GM10847 (cell line): Measurements from ENCODE around the gene RND3.

Experiments used
- POLR2A ChIP-seq: IDR thresholded peaks from 2 replicates; pipeline ENCODE4 v1.6.1; 2011; ENCODE audit not compliant: insufficient read length; ENCODE audit errors: extremely low read depth

Gene RND3

DNA sequence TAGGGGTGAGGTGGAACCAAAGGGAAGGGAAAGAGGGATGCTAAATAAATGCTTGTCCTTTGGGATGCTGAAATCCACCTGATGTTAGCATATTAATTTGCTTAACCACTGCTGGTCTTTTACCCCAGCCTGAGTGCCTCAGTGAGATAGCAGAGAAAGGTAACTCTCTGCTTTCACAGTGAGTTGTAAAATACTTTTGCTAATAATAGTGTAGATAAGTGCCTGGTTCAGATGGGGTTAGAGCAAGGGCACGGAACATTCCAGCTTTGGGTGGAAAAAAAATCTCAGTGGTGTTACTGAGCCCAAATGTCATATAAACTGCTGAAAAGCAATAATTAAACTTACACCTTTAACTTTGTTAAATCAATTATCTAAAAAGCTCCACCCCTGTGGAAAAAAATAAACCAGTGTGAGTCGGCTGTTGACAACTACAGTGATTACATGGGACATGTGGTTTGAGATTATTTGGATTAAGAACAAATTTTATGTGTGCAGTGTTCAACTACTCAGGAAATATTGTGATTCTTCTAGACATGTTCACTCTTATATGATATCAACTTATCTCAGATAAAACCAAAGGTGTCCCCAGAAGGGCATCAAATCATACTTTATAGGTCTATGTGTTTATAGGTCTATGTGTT, 21.1 kb upstream of the RND3 start:
- TF ChIP-seq POLR2A: no peak

DNA sequence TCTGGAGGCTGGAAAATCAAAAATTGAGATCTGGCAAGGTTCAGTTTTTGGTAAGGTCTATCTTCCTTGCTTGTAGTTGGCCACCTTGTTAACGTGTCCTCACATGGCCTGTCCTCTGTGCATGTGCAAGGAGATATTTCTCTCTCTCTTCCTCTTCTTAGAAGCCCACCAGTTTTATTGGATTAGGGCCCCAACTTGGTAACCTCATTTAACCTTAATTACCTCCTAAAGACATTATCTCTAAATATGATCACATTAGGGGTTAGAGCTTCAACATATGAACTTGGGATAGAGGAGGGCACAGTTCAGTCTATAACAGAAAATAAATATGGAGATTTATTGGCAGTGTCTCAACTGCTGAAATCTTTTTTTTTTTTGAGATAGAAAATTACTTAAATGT, 19.6 kb upstream of the RND3 start:
- no peak for TF ChIP-seq POLR2A

DNA sequence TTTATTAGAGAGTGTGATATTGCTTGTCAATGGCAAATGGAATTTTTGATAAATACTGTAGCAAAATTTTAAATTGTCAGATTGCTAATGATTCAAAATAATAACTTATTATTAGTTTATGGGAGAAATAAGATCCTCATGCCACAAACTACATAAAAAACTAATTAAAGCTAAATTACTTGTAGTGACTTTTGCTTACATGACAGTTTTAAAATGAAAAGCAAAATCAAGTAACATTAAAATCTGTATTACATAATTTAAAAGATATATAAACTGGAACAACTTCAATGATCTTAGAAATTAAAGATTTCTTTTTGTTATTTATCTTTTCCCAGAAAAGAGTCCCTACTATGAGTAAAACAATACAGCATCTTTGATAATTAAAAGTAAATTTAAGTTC, 17.7 kb upstream of the RND3 start:
- no peak for TF ChIP-seq POLR2A

DNA sequence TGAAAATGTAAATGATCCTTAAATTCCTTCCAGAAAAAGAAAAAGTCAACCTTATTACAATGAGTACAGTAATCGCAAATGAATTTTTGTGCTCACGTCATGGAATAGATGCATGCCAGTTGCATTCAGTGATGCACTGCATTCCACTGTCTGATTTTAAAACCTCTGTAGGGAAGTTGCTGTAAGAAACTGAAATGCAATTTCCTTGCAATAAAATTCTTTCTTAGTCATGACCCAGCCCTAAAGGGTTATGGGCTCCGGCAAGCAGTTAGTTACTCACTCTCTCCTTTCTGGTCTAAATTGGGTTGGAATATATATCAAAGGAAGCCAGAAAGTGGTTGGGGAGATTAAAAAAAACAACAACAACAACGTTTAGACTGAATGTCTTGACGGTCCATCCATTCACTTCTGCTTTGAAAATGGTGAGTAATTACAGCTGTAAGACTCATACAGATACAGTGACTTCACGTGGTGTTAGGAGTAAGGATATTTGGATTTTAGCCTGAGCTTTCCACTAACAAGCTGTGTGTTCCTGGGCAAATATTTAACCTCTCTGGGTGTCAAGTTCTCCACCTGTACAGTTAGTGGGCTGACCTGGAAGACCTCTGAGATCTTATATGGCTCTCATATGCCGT, 8.6 kb upstream of the RND3 start:
- TF ChIP-seq POLR2A: no peak

DNA sequence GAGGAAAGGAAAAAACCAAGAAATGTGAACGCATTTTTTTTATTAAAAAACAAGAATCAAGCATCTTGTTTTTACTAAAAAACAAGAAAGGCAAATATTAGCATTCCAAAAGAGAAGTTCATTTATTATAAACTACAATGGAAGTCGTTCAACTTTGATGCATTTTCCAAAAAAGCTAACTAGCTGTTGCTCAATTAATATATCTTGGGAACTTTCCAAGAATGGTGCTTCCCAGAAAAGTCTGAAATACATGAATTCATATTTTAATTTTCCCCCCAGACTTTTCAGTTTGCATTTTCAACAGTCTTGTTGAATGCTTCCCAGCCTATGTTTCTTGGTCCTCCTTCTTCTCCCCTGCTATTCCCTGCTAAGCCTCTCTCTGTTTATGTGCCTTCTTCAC, 7.5 kb upstream of the RND3 start:
- no peak for TF ChIP-seq POLR2A

DNA sequence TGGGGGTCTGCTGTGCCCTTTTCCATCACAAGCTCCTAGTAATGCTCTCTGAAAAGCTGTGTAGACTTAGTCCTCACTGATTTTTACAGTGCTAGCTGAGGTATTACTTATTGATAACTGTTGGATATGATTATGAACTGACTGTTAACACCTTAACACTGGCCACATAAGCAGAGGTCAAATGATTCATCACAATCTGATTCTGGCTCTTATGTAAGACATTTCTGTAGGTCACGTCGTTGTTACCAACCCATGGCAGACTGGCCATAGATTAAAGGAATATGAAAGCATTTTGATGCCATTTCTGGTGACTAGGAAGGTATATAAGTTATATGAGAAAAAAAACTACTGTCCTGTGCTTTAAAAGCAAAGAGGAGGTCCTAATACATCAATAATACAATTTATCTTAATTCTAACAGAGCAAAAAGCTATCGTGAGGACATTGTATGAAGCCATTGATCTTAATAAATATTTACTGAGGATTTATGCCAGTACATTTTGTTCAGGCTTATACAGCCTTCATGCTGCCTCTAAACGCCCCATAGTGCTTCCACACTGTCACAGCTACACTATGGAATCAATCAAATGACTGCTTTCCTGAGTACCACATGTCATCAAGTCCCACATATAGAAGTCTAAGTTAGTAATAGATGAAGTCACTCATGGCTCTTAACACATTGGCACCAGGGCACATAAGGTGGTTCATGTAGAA, 6.9 kb upstream of the RND3 start:
- TF ChIP-seq POLR2A: no peak

DNA sequence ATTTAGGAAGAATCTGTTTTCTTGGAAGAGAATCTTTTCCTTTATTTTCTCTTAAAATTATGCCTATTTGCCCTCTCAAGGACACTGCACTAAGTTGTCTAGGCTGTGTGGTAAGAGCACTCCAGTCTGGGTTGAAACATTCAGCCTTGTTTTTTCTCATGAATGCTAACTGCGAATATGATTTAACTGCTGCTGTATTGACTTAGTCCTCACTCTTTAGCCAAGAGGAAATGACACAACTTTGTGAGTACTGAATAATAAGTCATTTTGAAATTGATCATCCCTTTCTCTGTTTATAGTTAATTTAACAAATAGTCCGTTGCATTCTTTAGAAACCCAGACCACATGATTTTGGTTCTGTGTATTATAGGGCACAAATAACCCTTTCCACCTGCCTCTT, 4.5 kb upstream of the RND3 start:
- no peak for TF ChIP-seq POLR2A

DNA sequence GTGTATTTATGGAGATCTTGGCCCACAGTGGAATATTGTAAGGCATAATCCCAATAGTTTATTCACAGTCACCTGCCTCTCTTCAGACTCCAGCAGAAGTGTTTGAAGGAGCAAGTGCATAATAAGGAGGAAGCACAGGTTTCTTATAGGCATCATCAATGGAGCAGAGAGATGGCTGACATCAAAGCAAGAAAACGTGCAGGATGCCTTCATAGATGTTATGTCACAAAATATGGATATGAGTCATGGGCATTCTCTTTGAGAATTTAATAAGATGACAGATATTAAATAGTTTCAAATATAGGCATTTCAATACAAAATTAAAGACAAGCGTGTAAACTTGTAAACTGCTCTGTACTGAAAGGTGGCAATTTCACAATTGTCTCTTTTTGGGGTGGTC, 4.0 kb upstream of the RND3 start:
- TF ChIP-seq POLR2A: no peak

DNA sequence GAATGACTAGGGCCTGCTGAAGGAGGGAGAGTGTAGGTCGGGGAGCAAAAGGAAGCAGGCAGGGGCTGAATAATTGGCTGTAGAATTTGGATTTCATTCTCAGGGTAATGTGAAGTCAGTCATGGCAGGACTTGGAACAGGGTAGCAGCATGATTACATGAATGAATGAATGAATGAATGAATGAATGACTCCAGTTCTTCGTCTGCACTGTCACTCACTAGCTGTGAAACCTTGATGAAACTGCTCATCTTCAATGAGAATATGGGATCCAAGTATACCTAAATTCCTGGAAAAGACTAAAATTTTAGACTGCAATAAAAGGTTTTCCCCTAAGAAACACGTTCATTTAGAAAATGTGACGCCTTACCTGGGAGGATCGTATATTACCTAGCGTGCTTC, 3.0 kb upstream of the RND3 start:
- TF ChIP-seq POLR2A: no peak

DNA sequence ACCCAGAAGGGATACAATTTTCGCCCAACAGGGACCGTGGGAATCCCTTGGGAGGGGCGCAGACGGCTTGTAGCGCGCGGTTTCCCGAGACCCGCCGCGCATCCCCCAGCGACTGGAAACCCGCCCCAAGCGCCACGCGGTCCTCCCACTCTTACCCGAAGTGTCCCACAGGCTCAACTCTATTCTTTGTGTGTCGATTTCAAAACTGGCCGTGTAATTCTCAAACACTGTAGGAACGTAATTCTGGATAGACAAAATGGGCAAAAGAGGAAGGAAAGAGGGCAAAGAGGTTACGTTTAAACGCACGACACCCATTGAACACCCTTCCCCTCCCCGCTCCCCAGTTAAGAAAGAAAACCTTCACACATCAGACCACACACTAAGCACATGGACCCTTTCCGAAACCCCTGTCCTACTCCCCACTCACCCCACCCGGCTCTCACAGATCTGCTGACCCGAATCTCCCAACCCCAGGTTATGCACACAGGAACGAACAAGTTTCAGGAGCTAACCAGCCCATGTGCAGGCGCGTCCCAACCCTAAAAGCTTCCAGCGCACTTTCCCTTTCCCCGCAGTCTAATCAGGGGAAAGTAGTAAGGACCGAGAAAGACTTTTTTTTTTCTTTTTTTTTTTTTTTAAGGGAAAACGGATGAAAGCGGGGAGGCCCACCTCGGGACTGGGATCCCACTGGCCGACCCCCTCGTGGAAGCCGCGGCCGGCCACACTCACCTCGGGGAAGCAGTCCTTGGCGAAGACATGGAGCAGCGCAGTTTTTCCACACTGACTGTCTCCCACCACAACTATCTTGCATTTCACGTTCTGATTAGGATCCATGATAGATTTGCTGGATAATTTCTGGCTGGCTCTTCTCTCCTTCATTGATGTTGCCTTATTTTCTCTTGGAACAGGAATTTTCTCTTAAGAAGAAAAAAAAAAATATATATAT, 655 bp downstream of the RND3 start:
- no peak for TF ChIP-seq POLR2A

DNA sequence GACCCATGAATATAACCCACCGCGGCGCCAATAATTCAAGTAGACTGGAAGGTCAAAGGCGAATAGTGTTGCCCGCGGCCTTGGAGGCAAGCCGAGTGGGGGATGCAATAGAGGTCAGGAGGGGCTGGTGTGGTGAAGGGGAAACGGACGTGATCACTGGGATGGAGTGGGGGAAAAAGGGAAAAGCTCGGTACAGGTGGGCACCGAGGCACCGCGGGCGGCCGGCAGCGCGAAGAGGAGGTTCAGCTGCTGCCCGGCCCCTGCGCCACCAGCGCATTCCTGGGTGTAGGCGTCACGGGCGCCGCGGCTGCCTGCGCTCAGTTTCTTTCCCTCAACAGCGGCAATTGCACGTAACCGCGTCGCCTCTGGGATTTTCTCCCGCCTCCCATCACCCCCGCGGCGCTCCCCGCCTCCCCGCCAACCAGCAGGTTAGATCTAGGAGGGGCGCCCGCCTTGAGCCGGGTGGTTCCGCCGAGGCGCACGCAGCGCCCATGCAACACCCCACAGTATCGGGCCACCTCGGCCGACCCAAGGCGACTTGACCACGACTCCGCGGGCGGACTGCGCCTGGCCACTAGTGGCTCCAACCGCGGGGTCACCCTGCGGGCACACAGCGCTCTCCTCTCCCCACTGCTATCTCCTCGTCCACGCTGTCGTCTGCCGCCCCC, 1.5 kb downstream of the RND3 start:
- TF ChIP-seq POLR2A: no peak

DNA sequence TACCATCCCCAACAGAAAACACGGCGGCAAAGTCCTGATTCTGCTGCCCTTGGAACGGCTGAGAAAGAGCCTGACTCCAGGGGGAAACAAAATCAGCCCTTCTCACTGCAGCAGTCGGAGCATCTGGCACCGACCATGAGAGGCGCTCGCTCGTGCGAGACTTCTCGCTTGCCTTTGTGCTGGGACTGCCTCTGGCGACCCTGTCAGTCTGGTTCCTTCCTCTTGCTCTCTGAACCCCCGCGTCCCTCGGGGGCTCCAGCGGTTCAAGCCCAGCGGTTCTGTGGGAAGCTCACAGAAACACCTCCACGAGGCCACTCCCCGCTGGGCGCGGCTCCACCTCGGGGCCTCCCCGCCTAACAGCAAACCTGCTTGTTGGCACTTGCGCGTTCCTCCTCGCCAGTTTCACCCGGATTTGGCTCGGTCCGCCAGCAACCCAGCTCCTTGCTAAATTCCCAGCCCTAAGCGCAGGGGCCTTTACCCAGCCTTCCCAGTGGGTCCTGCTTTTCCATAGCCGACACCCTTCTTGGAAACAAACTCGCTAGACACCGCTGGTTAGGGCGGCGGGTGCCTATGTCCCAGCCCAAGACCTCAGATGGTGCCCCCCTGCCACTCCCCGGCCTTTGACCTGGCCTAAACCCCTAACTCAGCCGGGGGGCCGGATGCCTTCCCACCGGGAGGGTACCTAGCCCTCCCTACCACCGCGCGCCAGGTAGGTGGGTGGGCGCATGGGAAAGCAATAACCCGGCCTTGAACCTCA, 2.2 kb downstream of the RND3 start:
- no peak for TF ChIP-seq POLR2A

DNA sequence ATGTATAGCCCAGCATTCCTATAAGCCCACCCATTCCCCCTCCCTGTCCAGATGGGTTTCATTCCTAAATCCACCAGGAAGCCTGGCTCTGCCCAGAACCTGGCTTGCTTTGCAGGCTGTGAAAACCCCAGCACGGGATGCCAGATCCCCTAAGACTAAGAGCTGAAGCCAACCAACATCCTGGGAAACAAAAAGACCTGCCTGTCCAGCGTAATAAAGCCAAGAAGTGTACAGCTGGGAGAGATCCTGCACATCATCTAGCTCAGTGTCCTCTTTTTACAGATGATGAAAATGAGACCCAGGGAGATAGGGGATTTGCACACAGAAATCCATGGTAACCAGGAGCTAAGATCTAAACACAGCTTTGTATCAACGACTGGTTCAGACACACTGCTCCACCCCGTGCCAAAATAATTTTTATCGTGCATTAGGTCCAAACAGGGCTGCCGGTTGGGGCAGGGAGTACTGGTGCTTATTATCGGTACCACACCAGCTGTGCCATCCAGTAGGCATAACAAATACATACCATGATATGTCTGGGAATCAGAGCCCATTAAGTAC, 2.9 kb downstream of the RND3 start:
- TF ChIP-seq POLR2A: no peak

DNA sequence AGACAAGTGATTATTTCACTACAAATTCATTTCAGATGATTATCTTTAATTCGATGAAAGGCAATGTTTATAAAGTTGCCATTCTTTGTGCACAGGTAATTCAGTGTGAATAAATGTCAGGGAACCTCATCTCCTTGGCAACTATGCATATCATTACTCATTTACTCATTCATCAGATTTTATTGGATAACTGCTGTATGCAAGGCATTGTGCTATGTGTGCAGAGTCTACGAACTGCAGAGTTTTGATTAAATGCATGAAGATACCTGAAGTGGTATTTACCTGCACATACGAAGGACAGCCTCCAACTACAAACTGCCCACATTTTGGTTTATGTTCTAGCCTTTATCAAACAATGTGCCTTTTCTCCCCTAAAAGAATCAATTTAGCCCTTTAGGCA, 3.5 kb downstream of the RND3 start:
- no peak for TF ChIP-seq POLR2A
